HG02642 (cell line): ENCODE results near the gene TIFAB.
"Not testable (repeated sequence)": the region's sequence is repeated elsewhere in the genome, so short reads cannot be mapped to it uniquely, and the experiment has no call there.

ENCODE experiments used
- ATAC-seq: cut with Tn5 transposase; IDR thresholded peaks from one replicate; pipeline ENCODE4 v1.9.1; 2021; ENCODE audit warnings: mild to moderate bottlenecking; ENCODE audit not compliant: unreplicated experiment, poor library complexity

Gene TIFAB

GRCh38 chr5:135452321-135453030 lies at the start of gene TIFAB:
TSS of gene TIFAB (minus strand) at chr5:135452351. CDS start at chr5:135449939, 2,412 bp downstream.
- no peak for ATAC-seq

DNA sequence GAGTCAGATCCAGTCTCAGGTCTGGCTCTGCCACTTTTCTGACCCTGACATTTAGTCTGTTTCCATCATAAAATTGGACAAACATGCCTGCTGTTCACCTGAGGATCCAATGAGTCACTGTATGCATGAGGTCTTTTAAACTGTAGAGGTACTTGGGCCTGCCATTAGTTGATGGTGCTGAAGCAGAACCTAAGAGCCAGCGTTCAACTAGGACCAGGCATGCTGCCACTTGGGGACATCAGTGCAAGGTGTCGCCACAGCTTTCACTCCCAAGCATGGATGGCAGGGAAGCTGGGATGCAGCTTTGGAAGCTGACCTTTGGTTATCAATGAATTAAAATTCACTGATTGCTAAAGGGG lies 46.5 kb upstream of the TIFAB start:
- no peak for ATAC-seq

DNA sequence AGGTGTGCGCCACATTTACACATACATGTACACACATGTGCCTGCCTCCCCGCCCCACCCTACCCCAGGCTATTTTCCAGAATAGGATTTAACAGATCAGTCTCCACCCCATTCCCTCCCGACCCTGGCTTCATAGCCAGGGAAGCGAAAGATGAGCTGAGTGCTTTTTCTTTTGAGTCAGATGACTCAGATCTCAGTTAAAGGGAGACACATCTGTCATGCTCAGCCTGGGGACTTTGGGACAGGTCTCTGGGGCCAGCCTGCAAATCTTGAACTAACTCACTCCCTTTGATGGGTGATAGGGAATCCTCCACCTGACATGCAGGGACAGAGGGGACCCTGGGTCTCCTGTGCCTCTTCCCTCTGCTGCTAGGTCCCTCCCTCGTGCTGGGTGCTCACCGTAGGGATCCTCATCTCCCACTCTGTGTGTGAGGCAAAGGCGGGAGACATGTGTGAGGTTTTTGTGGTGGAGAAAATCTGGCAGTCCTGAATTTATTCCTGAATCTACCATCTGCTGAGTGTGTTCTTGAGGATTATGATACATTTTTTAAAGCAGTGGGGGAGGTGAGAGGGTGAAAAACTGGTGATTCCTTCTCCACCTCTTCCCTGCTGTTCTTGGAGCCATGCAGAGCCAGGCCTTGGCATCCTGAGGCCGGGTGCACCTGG lies 46.0 kb upstream of the TIFAB start:
- ATAC-seq, result no peak

GRCh38 chr5:135495531-135495930 lies 43.4 kb upstream of the TIFAB start:
- ATAC-seq, result not testable (repeated sequence)

DNA sequence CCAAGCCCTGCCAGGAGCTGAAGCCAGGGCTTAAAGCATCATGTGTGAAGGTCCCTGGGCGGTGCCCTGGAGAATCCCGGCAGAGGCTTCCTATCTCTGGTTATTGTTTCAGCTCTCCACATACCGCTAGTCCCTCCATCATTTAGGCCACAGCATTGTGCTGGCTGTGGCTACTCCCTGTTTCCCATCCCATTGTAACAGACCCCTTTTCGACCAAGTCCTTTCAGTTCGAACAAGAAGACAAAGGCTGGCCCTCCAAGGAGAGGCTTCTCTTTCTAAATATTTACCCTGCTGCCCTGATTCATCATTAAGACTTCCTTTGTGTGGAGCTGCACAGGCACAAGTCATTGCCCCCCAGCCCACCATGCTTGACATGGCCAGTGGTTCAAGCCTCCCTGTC lies 42.0 kb upstream of the TIFAB start:
- no peak for ATAC-seq

DNA sequence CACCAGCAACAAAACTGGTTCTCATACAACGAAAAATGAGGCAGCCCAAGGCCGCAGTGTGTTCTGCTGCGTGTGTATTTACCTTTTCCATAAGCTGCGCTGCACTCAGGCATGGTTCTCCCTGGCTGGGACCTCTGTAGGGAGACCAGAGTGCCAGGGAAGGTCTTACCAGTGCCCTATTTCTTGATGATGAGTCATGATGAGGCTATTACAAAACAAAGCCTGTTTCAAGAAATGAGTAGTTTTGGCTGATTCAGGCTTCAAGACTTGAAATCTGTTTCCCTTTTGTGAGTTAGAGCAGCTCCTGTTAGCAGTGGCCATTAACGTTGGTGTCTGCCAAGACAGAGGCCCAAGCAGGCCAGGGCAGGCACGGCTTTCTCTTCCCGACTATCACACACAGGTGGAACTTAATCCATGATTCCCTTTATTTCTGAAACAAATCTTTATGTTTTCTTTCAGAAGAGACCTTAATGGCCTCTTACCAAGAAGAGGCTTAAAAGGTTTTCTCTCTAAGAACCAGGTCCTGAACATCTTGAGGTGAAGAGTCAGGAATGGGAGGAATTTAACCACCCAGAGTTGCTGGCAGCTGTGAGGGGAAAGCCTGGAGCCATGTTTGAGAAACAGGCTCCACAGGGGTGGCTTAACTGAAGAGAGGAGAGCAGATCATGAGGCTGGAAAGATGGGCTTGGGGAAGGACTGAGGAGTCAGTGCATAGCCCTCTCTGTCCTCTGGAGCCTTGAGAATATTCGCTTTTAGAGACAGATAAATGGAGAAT lies 41.4 kb upstream of the TIFAB start:
- no peak for ATAC-seq

DNA sequence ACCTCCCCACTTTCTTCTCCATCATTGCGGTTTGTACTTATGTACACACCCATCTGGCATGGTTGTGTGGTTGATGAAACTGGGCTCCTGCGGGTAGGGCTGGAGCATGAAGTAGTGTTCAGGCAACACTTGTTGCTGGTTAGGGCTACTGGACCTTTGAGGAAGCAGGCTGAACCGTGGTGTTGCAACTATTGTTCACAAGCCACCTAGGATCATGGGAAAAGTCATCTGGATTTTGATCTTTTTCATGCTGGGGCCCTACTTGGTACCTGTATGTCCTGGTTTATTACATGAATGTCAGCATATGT lies 40.1 kb upstream of the TIFAB start:
- no peak for ATAC-seq

DNA sequence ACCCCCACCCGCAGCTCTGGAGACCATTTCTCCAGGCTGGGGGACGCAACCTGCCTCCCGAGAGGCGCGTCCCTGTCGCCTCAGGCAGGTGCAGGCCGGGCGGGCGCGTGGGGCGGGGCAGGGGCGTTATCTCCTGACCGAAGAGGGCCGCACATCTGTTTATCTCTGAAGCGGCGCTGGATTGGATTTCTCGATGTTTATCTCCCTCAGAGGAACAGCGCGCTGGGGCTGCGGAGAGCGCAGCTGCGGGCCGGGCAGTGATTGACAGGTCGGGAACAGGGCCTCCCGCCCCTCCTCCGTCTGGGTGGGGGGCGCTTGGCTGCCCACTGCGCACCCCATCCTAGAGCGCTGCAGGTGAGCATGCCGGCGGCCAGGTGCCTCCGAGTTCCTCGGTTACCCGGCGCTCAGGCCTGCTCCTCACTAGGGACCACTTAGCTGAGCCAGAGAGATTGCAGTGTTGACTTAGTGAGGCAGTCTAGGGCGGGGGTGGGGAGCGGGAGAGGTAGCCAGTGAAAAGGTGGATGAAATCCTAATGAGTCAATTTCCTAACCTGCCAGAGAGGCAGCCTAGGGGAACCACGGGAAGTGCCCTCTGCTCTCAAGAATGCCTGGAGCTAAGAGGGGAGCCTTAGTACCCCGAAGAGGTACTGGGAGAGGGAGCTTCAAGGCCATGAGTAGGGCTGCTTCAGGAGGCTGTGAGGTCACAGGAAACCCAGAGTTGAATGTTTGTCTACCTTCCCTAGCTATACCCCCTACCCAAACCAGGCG lies 39.6 kb upstream of the TIFAB start:
- no peak for ATAC-seq

DNA sequence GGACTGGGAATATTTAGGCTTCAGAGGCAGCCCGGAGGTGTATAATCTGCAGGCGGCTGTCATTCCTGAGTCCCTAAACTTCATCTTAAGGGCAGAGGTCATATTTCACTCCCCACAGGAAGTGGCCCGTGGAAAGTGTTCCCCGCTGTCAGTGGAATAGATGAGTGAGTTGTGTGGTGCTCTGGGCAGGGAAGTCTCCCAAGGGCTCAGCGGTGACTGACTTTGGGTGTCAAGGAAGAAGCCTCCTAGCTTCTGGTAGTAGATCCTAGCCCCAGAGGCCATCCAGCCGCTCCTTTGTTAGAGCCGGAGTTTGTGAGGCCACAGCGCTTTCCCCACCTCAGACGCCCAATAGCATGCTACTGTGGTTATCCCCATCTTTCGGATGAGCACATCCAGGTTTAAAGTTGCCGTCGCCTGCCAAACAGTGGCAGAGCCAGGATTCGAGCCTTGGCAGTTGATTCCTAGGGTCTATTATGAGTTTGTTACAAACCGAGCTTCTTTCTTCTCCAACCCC lies 38.9 kb upstream of the TIFAB start:
- ATAC-seq, result no peak

- no peak for ATAC-seq
These were observed 38.3 kb upstream of the TIFAB start for GRCh38 chr5:135490245-135491037.

GRCh38 chr5:135489466-135490244 lies 37.5 kb upstream of the TIFAB start:
- ATAC-seq, result no peak

- ATAC-seq, result no peak
These were observed 36.7 kb upstream of the TIFAB start for GRCh38 chr5:135488727-135489465.

DNA sequence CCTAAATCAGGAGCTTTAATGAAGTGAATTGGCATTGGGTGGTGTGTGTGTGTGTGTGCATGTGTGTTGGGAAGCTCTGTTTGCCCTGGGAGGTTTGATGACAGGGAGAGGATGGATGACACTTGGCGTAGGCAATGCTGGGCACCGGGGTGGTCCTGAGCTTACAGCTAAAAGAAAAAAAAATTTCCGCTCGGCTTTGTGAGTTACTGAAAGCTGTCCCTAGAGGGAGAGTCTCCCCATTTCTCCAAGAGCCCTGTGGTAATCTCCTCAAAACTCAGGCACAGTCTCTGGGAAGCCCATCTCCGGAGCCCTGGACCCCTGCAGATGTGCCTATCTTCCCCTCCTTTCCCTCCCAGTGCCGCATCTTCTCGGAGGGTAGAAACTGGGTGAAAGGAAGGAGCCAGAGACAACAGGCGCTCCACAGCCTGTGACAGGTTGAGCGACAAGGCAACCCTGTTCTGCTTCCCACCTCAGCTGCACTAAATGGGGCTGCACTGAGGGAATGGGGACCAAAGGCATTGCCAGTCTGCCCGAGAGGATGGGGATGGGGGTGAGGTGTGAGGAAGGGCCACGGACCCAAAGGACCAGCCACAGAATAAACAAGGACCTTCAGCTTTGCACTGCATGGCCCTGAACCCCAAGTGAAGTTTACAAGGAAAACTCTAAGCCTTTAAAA lies 35.8 kb upstream of the TIFAB start:
- ATAC-seq, result no peak

DNA sequence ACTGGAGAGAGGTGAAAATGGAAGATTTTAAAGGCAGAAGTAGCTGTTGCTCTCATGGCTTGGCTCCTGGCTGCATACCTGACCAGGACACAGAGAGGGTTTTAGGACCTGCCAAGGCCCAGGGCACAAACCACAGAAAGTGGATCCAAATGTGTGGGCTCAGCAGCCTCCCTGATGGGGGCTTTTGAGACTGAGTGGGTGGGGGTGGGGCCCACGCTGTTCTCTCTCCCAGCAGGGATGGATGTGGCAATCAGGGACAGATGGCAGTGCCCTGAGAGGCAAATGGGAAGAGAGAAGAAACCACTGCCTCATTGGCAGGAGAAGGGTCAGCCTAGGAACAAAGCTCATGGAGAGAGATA lies 34.9 kb upstream of the TIFAB start:
- ATAC-seq, result no peak

GRCh38 chr5:135486131-135487036 lies 34.2 kb upstream of the TIFAB start:
- ATAC-seq, result no peak

DNA sequence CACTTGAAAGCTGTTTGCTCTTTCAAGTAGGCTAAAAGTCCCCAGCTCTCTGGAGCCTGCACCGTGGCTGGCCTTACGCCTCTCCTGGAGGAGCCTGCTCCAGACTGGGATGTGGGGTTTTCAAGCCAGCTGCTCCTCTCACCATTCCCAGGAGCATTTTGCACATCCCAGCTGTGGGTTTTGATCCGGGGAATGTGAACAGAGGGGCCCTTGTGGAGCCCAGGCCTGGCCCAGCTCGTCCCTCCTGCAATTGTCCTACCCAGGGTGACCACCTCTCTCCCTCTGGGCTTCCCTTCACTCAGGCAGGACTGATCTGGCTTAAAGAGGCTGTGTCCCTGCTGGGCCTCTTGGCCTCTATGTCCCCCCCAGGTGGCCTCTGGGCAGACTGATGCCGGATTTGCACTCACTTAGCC lies 32.5 kb upstream of the TIFAB start:
- no peak for ATAC-seq

- no peak for ATAC-seq
These were observed 31.1 kb upstream of the TIFAB start for GRCh38 chr5:135483254-135483653.
